Gastrocnemius medialis (tissue), 4 donors: ENCODE measurements around the gene RABGAP1L.

Source experiments
- POLR2A ChIP-seq, 2 donors: fragments of 450-650 bp; IDR thresholded peaks; one replicate each; pipeline ENCODE4 v1.6.1; 2017; ENCODE audit warnings: antibody characterized with exemption in 2 of 2, mild to moderate bottlenecking in 2 of 2, moderate library complexity in 2 of 2
- TF ChIP-seq, protein P1 (sequence below), 5 experiments: fragments of 450-650 bp in 3 of 5; fragments of 200-600 bp in 2 of 5; sonication (generic) in 2 of 5; IDR thresholded peaks in 4 of 5; conservative IDR thresholded peaks in 1 of 5; 1 replicate in 4 of 5; 2 replicates in 1 of 5; pipeline ENCODE4 v1.5.1; 2016 to 2019; ENCODE audit warnings: antibody characterized with exemption in 5 of 5, mild to moderate bottlenecking in 3 of 5, moderate library complexity in 3 of 5

GRCh38 chr1:174825806-174826205 is 666.5 kb downstream of the RABGAP1L start:
- TF ChIP-seq POLR2A (IDR thresholded peaks at IDR 0.05) = no peak
- TF ChIP-seq, protein P1, sequence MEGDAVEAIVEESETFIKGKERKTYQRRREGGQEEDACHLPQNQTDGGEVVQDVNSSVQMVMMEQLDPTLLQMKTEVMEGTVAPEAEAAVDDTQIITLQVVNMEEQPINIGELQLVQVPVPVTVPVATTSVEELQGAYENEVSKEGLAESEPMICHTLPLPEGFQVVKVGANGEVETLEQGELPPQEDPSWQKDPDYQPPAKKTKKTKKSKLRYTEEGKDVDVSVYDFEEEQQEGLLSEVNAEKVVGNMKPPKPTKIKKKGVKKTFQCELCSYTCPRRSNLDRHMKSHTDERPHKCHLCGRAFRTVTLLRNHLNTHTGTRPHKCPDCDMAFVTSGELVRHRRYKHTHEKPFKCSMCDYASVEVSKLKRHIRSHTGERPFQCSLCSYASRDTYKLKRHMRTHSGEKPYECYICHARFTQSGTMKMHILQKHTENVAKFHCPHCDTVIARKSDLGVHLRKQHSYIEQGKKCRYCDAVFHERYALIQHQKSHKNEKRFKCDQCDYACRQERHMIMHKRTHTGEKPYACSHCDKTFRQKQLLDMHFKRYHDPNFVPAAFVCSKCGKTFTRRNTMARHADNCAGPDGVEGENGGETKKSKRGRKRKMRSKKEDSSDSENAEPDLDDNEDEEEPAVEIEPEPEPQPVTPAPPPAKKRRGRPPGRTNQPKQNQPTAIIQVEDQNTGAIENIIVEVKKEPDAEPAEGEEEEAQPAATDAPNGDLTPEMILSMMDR (IDR thresholded peaks at IDR 0.05 in 4 of 5, conservative IDR thresholded peaks at IDR 0.05 in 1 of 5) = no peak
